Femur (tissue), 1 donor: ENCODE data around the gene ALDH3A1.
A peak's percentile ranks its signal among the peaks of the same experiment; 100 is the strongest.
"Not testable (repeated sequence)": the region's sequence is repeated elsewhere in the genome, so short reads cannot be mapped to it uniquely, and the experiment has no call there.

Experiments used
- DNase-seq: peaks from one replicate; pipeline ENCODE4 v3.0.0-alpha.2; 2017

The ALDH3A1 gene

DNA sequence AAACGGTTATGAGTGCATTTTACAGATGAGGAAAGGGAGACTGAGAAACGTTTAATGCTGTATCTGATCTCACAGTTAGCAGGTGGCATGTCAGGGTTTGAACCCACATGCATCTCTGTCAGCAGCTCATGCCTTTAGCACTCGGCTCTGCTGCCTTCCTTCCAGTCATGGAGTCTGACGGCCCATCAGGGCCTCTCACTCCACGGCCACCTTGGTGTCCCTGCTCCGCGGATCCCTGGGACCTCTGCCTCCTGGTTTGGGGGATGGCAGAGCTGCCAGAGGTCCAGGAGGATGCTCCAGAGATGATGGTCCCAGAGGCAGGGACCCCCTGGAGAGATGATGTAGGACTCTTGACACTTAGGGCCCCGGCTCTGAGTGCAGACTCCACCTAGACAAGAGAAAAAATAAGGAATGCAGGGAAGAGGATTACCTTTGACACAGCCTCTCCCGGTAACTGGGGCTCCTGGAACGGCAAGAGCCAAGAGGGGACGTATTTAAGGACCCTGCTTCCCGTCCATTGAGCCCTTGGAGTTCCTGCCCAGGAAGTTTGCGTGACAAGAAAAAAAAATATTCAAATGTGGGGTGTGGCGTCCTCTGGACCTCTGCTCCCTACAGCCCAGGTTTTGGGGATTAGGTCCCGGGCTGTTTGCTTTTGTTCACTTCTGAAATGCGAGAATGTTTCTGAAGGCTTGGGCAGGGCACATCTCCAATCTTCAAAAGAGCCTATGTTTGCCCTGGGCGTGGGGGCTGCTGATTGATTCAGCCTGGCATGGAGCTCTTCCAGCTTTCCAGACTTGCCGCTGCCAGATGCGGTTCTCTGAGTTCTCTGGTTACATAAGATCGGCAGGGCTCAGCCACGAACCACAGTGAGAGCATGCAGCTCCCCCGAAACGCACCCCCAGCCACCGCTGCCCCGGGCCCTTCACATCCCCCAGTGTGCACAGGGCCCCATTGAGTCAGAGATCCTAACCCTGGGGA lies at the start of gene ALDH3A1:
TSS of gene ALDH3A1 (minus strand) at position 470 of the 978 bp plus-strand sequence. CDS start 3,169 bp downstream, outside the sequence.
- DNase-seq = peak; percentile 56

DNA sequence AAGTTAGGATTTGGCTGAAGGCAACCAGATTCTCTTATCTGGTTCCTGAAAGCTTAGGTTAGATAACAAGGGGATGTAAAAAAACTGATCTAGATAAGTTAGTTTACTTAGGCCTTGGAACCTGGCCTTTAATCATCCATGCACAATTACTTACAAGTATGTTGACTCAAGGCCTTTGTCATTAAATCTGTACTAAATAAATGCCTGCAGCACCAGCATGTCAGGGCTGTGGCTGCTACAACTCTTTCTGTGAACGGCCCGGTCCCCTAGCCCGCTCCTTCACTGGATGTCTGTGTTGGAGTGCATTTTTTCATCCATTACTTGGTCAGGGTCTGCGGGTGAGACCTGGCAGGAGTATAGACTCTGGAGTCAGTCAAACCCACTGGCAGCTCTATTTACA lies 48.4 kb upstream of the ALDH3A1 start:
- DNase-seq = no peak

DNA sequence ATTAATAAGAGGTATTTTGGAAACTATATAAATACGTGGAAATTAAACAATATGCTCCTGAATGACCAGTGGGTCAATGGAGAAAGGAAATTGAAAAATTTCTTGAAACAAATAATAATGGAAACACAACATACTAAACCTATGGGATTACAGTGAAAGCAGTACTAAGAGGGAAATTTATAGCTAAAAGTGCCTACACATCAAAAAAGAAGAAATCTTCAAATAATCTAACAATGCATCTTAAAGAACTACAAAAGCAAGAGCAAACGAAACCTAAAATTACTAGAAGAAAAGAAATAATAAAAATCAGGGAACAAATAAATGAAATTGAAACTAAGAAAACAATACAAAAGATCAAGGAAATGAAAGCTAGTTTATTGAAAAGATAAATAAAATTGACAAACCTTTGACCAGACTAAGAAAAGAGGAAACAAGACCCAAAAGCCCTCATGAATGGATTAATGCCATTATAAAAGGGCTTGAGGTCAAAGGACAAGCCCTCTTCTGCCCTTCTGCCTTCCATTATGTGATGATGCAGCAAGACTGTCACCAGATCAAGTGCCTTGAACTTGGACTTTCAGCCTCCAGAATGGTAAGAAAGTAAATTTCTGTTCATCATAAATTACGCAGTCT lies 43.9 kb upstream of the ALDH3A1 start:
- DNase-seq = no peak

DNA sequence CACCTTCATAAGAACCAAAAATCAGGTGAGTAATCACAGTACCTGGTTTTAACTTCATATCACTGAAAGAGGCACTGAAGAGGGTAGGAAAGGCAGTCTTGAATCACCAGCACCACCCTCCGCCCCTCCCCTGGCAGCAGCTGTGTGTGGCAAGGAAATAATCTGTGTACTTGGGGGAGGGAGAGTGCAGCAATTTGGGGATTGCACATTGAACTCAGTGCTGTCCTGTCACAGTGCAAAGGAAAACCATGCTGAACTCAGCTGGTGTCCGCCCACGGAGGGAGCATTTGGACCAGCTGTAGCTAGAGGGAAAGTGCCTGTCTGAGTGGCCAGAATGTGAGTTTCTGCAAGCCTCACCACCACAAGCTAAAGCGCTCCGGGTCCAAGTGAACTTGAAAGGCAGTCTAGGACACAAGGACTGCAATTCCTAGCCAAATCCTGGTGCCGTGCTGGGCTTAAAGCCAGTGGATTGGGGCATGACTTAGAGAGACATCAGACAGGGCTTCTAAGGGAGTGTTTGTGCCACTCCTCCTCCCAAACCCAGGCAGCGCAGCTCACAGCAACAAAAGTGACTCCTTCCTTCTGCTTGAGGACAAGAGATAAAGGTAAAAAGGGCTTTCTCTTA lies 39.7 kb upstream of the ALDH3A1 start:
- DNase-seq = no peak

DNA sequence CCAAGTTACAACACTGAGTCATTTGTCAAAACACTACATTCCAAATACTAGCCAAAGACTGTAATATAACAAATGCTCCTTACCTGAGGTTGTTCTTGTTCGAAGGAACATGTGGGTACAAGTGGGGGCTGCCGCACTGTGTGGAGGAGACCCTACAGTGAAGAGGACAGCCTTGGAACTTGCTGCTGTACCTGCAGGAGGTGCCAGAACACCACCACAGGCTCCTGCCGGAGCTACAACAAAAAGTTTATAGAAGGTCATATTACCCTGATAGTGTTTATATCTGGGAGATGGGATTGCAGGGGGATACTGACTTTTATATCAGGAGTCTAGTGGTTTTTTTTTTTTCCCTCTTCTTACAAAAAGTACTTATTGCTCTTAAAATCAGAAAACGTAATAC lies 37.8 kb upstream of the ALDH3A1 start:
- DNase-seq = no peak

DNA sequence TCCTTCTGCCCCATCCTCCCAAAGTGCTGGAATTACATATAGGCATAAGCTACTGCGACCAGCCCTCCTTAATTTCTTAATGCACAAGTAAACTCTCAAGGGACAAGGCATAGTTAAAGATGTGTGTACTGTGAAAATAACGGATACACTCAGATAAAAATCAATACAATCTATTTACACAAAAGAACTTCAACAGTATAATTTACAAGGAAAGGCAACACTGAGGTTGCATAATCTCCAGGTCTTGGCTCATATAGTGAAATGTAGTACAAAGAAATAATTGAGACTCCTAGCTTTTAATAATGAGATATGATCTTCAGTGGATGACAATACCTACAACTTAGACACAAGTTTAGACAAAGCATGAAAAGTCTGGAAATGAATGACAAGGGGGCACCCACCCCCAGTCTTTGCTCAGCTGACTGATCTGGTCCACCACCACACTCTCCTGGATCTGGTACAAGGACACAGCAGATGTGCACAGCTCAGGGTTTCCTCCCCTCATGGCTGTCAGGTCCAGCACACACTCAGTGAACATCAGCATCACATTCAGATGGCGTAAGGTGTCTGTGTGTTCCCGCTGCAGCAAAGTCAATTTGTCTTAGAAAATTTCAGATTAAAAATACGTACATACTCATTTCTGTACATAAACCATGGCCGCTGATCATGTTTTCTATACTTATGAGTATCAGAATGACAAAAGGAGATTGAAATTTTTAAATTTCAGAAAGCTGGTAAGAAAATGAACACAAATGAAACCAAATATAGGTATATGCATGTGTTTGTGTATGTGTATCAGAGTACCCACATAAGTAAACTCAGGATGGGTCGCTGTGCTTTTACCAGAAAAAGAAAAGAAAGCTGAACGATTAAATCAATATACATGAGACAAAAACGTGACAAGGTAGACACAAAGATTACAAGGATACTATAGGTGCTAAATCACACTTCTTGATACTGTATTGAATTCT lies 33.7 kb upstream of the ALDH3A1 start:
- DNase-seq = no peak

DNA sequence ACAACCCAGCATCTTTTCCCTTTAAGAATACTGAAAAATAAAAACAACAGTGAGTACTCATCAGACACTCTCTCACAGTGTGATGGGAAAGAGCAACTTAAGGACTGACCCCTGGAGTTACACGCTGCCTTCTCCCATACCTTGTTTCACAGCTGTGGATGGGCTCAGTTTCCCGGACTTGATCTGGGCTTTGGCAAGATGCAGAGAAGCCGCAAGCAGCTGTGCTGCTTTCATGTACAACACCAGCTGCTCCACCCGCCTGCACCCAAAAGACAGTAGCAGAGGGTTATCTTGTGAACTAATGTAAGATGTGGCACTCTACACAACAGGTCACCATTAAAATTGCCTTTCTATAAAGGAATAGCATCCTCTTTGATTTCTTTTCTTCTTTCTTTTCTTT lies 32.7 kb upstream of the ALDH3A1 start:
- no peak for DNase-seq

DNA sequence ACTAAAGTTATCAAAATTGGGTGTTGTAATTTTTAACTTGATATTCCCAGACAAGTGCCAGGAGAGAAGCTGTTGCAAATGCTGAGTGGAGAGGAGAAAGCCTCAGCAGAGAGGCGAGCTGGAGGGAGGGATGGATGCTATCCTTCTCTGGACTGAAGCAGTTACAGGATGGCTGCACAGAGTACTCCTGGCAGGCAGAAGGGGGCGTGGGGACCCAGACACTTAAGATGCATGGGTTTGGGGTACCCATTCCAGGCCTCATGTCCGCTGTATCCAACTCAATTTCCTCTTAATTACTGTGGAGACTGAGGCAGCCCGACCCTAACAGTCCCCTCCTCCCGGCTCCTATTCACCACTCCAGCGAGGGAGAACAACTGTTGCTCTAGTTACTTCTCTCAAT lies 25.4 kb upstream of the ALDH3A1 start:
- DNase-seq = no peak

DNA sequence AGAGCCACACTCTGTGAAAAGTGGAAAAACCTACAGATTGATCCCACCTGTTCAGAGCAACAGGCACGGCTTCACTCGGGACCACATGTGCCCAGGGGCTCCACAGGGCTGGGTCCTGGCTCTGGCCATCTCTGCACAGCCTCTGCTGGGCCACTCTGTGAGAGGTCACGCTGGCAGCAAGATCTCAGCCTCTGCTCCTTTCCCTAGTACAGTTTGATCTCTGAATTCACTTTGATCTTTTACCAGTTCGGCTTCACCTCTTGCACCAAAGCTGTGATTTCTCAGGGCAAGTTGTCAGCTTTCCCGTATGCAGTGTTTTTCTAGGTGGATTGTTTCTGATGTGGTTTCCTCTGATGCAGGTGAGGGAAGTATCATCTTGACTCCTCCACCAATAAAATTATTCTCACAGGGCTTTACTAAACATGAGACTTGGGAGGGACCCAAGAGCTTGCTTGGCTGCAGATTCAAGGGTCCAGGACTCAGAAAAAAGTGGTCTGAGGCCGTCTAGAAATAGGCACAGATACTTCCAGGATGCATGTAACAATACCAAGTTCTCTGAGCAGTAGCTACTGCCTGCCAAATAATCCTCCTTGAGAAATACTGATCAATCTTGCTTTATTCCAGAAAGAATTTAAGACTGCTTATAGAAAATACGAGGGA lies 24.0 kb upstream of the ALDH3A1 start:
- DNase-seq = no peak

DNA sequence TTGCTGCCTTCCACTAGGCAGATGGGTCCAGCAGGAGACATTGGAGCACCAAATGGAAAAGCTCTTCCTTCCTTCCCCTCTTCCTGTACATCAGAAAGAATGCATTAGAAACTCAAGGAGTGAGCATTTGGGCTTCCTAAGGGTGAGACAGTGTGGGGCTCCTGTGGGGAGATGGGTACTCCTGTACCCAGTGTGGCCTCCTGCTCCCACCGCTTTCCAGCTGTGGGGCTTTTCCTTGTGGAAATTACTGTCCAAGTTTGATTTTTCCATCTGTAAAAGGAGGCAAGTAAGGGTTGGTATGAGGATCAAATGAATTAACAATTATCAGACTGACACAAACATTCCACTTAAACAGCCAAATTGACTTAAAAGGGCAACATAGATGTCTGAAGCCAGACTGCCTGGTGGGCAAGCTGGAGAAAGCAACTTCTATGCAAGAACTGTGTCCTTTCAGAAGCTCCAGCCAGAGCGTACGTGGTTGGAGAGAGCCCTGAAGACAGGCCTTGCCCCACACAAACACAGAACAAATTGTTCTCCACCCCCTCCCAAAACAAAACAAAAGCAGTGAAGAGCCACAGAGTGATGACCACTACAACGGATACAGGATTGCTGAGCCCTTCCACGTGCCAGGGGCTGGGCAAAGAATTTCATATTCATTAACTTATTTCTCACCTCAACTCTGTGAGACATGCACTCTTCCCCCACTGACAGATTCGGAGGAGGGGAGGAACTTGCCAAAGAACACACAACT lies 23.1 kb upstream of the ALDH3A1 start:
- no peak for DNase-seq

DNA sequence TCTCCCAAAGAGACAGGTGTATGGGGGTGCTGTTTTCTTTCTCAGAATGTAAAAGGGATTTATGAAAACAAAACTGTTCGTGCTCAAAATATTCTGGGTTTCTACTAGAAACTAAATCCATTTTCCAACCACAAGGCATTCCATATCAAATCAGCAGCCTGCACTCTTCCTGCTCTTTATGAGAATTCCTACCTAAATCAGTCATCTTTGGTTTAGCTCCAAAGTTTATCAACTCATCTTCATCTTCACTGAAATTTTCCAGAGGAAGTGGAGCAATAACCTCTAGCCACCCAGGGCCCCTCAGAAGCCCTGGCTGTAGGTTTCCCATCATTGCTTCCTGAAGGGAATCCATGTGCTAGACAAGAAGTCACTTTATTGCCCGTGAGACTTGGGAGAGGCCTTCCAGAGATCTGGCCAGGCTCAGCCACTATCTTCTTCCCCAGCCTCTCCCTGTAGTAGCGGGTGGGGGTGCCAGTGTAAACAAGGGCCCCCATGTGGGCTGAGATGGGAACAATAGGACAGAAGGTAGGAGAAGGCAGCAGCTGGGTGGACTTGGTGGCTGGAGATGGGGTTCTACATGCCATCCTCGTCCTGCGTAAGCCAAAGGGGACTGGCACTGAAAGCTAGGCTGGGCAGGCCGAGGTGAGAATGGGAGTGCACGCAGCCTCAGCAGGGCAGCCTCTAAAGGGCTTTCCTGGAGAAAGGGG lies 22.0 kb upstream of the ALDH3A1 start:
- no peak for DNase-seq

DNA sequence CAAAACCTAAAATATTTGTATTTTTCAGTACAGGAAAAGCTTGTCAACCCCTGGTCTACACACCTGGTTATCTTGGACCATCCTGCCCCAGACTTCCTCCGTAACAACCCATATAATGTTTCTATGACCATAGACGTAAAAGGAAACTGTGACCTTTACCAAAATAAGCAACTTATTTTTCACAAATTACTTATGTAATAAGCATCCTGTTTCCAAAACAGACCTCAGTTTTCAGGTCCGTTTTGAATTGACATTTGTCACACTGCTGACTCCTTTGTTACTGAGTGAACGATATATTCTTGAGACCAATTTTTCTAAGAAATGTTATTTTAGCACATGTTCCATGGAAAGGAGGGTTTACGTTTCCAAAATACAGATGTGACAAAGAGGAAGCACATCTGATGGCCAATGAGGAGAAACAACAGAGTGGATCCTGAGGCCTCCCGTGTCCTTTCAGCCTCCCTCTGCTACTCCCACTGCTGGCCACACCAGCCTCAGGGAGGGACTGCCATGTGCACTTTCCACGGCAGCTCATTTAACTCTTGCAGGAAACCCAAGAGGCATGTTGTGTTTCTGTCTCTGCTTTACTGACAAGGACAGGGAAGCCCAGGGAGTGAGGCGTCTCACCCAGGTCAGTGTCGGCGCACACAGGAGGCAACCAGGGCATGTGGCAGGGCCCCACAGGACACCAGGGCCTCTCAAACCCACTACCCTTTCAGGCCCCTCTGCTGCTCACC lies 20.1 kb upstream of the ALDH3A1 start:
- DNase-seq = no peak

DNA sequence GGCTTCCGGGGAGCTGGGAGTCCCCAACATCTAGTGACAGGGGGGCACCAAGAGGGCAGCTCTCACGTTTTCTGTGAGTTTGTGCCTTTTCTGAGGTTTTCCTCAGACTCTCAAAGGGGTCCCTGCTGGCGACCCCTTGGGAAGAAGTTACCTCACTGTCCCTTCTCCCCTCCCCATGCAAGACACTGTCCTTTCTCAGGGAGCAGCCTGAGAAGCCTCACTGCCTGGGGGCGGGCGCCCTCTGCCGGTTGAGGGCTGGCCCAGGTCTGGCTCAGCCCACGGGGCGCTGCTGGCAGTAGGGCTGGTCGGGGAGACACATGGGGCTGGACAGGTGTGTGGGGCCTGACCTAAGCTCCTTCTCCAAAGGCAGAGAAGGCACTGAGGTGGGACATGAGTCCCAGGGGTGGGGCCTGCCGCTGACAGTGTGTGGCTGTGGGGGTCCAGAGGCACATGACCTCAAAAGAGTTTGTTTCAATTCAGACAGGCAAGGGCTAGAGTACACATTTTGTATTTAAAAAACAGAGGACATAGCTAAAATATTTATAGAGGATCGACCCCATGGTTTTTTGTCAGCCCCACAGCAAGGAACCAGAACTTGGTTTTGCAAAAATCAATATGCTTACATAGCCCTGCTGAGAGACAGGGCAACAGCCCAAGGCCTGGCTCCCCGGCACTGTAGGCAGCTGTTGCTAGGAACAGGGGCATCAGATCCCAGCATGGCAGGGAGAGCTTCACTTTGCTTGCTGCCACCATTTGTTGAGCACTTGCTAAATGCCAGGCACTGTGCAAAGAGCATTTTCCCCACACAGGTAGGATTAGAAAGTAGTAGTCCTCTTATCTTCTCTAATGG lies 18.5 kb upstream of the ALDH3A1 start:
- DNase-seq = peak; percentile 84

DNA sequence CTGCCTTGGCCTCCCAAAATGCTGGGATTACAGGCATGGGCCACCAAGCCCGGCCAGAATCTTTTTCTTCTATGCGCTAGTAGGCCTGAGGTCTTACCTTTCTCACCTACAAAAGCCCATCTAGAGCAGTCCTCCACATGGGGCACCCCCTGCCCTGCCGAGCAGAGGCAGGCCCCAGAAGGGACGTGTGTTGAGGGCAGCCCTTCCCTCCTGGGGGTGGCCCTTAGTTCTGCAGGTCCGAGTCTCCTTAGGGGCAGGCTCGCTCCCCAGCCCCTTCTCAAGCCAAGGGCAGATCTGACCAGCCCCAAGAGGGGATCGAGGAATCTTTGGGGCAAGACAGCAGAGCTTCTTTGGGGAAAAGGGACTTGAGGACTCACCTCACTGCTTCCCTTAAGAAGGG lies 17.9 kb upstream of the ALDH3A1 start:
- DNase-seq = no peak

DNA sequence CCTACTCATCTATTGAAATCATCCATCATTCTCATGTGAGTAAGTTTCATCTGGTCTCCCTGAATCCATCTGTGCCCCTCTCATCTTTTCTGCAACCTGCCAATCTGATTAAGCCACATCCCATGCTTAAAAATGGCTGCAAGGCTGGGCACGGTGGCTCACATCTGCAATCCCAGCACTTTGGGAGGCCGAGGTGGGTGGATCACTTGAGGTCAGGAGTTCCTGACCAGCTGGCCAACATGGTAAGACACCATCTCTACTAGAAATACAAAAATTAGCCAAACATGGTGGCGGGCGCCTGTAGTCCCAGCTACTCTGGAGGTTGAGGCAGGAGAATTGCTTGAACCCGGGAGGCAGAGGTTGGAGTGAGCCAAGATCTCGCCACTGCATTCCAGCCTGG lies 15.9 kb upstream of the ALDH3A1 start:
- not testable (repeated sequence) for DNase-seq

DNA sequence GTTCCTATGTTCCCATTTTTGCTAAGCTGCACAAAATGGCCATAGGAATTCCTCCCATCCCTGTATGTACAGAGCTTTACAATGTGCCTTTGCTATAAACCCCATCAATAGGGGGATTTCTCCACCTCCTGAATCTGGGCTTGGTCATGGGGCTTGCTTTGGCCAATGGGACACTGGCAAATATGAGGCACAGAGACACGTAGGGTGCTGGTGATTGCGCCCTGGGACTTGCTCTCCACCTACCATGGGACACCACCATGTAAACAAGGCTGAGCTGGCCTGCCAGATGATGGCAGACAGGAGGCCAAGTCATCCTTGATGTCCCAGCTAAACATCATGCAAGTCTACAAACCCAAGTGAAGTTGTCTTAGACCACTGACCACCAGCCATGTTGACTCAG lies 15.3 kb upstream of the ALDH3A1 start:
- DNase-seq = no peak

DNA sequence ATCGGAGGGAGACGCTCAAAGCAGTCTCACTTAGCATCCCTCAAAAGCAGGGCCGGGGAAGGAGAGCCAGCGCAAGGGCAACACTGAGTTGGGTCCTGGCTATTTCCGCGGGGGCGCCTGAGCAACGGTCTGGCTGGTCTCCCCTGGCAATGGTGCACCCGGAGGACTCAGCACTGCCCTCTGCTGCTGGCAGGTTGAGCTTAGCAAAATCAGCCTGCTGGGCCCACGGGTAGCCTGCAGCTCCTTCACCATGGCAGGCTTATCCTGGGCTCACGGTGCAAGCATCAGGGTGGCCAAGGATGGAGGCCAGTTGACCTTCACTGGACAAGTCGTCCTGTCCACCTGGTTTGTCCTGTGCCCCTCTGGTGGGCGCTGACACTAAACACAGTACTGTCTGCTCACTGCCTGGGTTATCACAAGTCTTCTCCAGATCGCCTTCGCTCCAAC lies 14.4 kb upstream of the ALDH3A1 start:
- DNase-seq = peak; percentile 70

DNA sequence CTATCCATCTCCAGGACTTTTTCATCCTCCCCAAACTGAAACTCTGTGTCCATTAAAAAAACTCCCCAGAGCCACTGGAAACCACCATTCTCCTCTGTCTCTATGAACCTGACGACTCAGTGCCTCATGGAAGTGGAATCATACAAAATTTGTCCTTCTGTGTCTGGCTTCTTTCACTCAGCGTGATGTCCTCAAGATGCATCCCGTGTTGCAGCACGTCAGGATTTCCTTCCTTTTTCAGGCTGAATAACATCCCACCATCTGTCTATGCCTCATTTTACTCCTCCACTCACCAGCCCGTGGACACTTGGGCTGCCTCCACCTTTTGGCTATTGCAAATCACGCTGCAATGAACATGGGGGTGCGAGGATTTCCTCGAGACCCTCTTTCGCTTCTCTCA lies 12.6 kb upstream of the ALDH3A1 start:
- no peak for DNase-seq
